ENCODE results near the gene ATP11B.

ATP11B gene

GRCh38 chr3:182962166-182962565 is 168.9 kb downstream of the ATP11B start:
- DNase-seq = no peak

GRCh38 chr3:182964179-182964578 is 170.9 kb downstream of the ATP11B start:
- no peak for DNase-seq

DNA sequence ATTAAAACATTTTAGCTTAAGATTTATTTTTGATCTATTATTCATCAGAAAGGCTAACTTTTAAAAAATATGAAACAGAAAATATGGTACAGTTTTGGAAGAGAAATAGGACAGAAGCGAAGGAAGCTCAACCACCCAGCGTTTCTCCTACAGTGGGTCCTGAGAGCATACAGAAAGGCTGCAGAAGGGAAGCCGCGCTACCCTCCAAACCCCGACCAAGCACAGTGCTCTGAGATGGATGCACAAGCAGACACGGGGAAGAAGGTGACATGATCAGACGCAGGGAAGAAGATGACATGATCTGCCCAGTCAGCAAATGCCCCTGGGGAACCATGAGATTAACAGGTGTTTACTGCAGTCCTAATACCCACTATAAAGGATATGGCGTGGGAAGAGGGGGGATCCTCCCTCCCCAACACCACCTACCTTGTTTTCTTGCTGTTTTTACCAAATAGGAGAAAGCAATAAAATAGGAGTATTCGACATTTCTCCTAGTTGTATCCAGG is 172.6 kb downstream of the ATP11B start:
- DNase-seq = no peak

DNA sequence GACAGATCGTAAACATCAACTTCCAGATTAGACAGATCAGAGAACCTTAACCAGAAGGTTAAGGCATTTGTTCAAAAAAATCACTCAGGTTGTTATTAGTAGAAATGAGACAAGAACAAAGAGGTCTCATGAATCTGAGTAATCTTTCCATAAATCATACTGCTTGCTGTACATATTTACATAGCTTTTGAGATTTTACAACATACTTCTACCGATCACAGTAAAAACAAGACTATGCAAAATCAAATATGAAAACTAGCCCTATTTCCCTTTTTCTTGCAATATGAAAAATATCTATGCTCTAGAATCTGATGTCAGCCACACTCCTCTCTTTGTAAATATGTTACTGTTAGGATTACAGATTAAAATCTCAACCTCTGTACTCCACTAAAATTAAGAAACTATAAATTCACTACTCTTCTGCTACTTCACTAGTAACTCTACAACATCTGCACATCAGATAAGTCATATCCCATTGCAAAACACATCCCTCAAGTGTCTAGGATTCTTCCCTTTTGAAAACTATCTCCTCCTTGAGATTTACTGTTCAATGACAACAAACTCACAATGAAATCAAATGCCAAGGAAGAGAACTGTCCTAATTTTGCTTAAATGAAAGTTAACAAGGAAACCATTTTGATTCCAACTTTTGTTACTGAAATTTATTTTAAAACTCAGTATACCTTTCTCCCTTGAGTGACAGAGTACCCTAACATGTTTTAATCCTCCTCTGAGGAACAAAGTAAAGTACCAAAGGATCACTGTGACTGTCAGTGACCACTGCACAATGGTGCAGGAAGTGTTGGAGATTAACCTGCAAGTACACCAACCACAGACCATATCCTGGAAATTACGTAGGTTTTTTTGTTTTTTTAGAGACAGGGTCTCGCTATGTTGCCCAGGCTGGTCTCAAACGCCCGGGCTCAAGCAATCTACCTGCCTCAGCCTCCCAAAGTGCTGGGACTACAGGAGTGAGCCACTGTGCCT is 174.2 kb downstream of the ATP11B start:
- no peak for DNase-seq

- DNase-seq = no peak
These were observed 176.0 kb downstream of the ATP11B start for GRCh38 chr3:182969277-182969676.

DNA sequence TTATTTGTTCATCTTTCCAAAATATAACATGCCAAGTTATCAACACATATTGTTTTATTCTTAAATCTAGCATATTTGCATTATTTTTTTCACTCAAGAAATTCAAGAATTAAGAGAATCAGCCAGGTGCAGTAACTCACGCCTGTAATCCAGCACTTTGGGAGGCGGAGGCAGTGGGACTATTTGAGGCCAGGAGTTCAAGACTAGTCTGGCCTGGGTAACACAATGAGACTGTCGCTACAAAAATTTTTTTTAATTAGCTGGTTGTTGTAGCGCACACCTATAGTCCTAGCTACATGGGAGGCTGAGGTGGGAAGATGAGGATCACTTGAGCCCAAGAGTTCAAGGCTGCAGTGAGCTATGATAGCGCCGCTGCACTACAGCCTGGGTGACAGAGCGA is 176.5 kb downstream of the ATP11B start:
- DNase-seq = no peak

GRCh38 chr3:182970811-182971418 is 177.6 kb downstream of the ATP11B start:
- DNase-seq = no peak
